Measurements from ENCODE around the gene RASGRP3.
"Not testable (repeated sequence)": the region's sequence is repeated elsewhere in the genome, so short reads cannot be mapped to it uniquely, and the experiment has no call there.

The RASGRP3 gene

DNA sequence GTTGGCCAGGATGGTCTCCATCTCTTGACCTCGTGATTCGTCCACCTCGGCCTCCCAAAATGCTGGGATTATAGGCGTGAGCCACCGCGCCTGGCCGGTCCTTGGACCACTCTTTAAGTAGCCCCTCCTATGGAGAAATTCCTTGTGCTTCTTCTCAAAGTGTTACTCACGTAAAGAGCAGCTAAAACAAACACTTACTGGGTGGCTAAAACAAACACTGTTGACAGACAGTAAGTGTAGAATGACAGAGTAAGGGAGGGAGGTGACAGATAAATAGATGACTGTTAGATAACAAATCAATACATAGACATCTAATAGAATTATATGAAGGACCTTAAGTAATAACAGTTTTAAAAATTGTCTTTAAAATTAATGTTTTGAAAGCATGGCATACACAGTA, 40.9 kb upstream of the RASGRP3 start:
- H3K4me3 ChIP-seq (ENCODE audit: low read depth, low read length), result no peak overlapping the region
- TF ChIP-seq, protein P1, sequence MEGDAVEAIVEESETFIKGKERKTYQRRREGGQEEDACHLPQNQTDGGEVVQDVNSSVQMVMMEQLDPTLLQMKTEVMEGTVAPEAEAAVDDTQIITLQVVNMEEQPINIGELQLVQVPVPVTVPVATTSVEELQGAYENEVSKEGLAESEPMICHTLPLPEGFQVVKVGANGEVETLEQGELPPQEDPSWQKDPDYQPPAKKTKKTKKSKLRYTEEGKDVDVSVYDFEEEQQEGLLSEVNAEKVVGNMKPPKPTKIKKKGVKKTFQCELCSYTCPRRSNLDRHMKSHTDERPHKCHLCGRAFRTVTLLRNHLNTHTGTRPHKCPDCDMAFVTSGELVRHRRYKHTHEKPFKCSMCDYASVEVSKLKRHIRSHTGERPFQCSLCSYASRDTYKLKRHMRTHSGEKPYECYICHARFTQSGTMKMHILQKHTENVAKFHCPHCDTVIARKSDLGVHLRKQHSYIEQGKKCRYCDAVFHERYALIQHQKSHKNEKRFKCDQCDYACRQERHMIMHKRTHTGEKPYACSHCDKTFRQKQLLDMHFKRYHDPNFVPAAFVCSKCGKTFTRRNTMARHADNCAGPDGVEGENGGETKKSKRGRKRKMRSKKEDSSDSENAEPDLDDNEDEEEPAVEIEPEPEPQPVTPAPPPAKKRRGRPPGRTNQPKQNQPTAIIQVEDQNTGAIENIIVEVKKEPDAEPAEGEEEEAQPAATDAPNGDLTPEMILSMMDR (IDR thresholded peaks at IDR 0.05; ENCODE audit: low read depth, low read length), result no peak

DNA sequence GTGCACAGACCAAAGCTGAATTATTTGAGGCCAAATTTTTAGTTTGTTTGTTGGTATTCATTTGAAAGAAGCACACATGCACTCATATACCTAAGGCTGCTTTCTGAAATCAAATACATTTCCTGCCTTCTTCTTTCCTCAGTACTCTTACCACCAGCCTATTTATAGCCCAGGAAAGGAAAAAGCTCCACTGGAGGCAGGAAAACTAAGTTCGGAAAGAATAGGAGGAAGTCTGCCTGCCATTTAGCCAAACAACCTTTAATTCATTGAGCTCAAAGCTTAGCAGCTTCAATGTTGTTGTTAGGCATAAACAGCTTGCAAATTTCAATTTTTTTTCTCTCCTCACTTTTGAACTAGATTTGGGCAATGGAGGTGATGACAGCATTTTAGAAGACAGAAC, 40.4 kb upstream of the RASGRP3 start:
- TF ChIP-seq, protein P1 (IDR thresholded peaks at IDR 0.05; ENCODE audit: low read depth, low read length), result no peak
- no peak overlapping the region for H3K4me3 ChIP-seq (ENCODE audit: low read depth, low read length)

DNA sequence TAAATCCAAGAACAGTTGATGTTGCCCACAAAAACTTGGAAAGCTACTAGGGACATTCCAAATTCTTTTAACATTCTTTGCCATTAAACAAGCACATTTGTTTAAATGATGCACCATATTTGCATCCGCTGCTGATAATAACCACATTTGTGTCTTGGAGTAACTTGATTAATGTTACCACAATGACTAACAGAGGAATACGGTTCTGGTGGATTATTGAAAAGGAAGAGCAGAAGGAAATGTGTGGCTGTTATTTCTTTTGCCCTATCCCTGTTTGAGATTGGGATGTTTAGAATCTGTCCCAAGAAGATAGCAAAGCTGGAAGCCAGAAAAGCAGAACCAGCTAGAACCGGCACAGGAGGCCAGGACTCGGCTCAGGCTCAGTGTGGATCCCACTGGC, 39.2 kb upstream of the RASGRP3 start:
- TF ChIP-seq, protein P1 (IDR thresholded peaks at IDR 0.05; ENCODE audit: low read depth, low read length), result no peak
- H3K4me3 ChIP-seq (ENCODE audit: low read depth, low read length), result no peak overlapping the region

DNA sequence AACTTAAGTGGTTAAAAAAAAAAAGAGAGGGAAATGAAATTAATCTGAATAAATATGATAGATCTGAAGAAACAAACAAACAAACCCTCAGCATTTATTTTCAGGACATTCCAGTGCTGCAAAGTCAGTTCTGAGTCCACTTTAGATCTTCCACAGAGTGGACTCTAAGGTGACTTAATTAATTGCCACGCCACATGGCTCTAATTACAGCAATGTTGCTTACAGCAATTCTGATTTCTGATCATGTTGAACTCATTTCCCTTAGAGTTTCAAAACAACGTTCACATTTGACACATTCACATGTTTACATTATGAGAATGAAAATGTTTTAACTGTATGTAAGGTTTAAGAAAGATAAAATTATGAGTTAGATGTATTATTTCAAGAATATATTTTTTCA, 38.6 kb upstream of the RASGRP3 start:
- TF ChIP-seq, protein P1 (IDR thresholded peaks at IDR 0.05; ENCODE audit: low read depth, low read length), result no peak
- H3K4me3 ChIP-seq (ENCODE audit: low read depth, low read length), result no peak overlapping the region

DNA sequence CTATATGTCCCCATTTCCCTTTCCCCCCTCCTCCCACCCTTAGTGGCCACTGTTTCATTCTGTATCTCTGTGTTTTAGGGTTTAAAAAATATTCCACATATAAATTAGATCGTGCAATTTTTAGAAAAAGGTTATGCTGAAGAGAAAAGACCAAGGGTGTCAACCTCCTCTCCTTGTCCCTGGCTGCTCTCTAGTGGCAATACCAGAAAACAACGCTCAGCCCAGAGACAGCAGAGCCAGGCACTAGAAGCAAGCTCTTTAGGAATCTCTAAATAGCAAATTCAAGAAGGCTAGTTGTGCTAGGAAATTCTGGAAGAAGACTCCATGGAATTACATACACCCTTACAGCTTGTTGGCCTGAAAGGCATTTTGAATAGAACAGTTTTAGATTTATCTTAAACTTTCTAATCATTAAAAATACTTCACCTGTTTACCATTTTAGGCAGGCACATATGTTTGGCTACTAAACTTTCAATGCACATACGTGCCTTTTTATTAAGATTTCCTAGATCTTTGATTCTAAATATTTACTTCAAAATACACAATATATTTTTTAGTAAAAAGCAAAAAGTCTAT, 35.1 kb upstream of the RASGRP3 start:
- H3K4me3 ChIP-seq (ENCODE audit: low read depth, low read length), result no peak overlapping the region
- TF ChIP-seq, protein P1 (IDR thresholded peaks at IDR 0.05; ENCODE audit: low read depth, low read length), result peak; percentile 85

DNA sequence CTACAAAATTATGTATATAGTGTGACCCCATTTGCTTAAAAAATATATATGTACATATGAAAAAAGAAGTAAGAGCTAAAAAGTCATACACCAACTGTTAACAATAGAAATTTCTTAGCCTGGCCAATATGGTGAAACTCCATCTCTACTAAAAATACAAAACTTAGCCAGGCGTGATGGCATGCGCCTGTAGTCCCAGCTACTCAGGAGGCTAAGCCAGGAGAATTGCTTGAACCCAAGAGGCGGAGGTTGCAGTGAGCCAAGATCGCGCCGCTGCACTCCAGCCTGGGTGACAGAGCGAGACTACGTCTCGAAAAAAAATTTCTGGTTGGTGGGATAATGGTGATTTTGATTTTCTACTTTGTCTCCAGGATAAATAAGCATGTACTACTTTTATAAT, 34.4 kb upstream of the RASGRP3 start:
- not testable (repeated sequence) for H3K4me3 ChIP-seq (ENCODE audit: low read depth, low read length)

DNA sequence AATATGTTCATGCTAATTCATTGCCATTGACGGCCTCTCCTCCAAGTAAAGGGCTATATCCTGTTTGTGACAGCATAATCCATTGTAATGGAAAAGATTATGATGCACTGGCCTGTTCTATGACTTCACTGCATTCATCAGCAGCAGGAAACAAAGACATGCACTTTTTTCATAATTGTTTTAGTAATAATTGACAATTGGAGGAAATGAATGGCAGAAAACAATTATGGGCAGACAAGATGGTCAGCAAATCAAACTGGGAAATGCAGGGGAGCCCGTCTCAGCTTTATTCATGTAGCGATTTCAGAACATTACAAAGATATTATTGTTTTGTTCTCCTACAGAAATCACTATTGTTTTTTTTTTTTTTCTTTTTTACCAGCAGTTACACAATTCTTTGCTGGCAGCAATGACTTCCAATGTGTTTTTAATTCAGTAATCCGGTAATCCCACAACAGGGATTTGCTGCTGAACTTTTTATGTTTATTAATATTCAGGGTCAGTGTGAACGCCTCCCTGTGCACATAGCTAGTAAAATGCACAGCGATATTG, 33.8 kb upstream of the RASGRP3 start:
- no peak overlapping the region for H3K4me3 ChIP-seq (ENCODE audit: low read depth, low read length)
- TF ChIP-seq, protein P1 (IDR thresholded peaks at IDR 0.05; ENCODE audit: low read depth, low read length), result no peak

DNA sequence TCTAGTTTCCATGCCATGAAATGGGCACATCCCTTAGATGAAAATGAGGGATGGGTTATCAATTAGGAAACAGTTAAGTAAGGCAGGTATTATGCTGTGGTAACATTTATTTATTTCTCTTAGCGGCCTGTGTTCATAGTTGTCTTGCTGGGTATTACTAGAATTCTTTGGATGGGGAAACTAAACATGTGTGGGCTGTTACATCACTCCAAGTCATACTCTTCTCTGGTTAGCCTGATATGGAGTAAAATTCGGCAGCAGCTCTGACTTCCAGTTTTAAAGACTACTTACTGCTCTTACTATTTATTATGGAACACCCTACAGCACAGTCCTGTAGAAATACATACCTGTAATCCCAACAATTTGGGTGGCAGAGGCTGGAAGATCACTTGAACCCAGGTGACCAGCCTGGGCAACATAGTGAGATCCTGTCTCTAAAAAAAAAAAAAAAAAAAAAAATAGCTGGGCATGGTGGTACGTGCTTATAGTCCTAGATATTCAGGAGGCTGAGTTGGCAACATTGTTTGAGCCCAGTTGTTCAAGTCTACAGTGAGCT, 33.1 kb upstream of the RASGRP3 start:
- TF ChIP-seq, protein P1 (IDR thresholded peaks at IDR 0.05; ENCODE audit: low read depth, low read length), result no peak

More for the DNA sequence above, 33.1 kb upstream of the RASGRP3 start:
- H3K4me3 ChIP-seq (ENCODE audit: low read depth, low read length), result no peak overlapping the region
